Measurements from ENCODE around the gene IL13.

- TF ChIP-seq EP300 (IDR thresholded peaks at IDR 0.05; ENCODE audit: borderline replicate concordance) (no peak), REST (IDR thresholded peaks at IDR 0.05; ENCODE audit: low read depth) (no peak)
Observed at GRCh38 chr5:132674671-132675506, 16.9 kb downstream of the IL13 start.
